ENCODE measurements around the gene GAPDH.
"Not testable (repeated sequence)": the region's sequence is repeated elsewhere in the genome, so short reads cannot be mapped to it uniquely, and the experiment has no call there.

GAPDH gene

DNA sequence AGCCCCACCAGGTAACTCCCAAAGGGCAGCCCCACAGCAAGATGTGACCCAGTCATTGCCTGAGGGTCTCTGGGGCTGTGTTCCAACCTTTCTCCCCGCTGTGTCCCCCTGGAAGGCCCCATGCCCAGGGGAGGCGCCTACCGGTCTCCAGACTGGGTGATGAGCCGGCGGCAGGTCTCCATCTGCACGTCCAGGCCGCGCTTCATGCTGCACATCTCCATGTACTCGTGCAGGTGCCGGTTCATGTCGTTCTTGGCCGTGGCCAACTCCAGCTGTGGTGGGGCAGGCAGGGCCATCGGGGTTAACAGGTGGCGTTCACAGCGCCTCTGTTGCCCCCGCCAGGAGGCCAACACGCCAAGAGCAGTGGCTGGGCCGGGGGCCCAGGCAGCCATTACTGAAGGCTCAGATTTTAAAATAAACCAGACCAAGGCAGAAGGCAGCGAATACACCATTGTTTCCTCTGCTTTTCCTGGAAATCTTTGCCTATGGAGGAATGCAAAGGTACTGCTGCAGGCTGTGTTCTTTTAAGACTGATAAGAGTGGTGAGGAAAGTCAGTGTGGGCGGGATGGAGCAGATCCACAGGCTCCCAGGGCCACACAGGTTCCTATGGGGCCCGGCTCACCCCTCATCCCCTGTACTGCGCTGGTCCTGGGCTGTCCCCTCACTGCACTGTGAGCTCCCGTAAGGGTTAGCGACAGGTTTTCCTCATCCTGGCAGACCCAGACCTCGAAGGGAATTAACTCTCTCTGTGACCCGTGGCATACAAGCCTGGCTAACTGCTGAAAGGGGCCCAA, 7.3 kb downstream of the GAPDH start:
- in situ Hi-C loops (cut with HindIII; ENCODE audit: low sequenced_read_pairs), result no loop called here

DNA sequence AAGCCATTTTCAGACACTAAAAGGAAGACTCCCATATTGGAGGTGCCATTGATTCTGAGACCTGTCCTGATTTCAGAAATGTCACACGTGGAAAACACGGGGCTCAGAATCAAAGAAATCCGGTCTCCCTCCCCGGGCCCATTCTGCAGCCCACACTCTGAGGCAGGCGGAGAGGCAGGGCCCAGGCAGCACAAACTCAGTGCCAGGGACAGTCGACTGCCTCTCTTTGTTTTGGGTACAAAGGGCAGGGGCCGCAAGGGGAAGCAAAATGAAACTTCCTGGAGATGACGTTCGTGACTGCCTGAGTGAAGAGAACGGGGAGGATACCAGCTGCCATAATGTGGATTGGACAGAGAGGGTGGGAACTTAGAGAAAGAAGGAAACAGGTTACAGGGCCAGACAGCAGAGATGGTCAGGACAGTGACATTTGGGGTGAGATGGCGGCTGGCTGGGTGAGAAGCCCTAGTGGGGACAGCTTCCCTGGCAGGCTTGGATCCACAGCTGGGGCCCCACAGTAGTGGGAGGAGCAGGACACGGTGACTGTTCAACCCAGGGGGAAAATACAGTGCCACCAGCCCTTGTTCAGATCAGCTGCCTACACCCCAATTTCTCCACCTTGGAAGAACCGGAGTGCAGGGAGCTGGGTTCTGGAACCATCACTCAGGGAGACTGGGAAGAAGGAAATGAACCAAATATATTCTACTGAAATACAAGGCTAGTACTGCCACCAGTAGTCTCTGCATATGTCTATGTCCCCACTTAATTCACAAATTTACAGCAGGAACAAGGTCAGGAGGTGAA, 8.1 kb downstream of the GAPDH start:
- in situ Hi-C loops (cut with HindIII; ENCODE audit: low sequenced_read_pairs), result no loop called here

DNA sequence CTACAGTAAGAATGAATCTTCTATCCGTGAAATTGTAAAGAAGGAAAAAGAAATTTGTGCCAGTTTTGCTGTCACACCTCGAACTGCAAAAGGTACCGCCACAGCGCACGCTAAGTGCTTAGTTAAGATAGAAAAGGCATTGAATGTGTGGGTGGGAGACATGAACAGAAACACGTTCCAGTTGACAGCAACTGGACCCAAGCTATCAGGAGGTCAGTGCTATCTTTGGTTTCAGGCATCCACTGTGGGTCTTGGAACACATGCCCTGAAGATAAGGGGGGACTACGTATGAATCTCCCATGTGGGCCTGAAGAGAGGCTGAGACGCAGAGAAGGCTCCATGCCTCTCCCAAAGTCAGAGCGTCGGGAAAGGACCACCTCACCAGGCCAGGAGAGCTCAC, 11.7 kb downstream of the GAPDH start:
- in situ Hi-C loops (cut with HindIII; ENCODE audit: low sequenced_read_pairs), result no loop called here

DNA sequence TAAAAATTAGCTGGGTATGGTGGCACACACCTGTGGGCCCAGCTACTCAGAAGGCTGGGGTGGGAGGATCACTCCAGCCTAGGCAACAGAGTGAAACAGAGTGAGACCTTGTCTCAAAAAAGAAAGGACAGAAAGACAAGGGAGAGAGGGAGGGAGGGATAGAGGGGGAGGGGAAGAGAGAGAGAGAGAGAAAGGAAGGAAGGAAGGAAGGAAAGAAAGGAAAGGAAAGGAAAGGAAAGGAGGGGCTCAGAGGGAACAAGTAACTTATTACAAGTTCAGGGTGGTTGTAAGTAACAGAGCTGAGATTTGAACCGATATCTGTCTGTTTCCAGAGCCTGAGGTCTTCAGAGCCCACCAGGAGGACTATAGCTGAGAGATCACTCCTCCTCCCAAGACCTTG, 13.2 kb downstream of the GAPDH start:
- in situ Hi-C loops (cut with HindIII; ENCODE audit: low sequenced_read_pairs), result no loop called here

- in situ Hi-C loops (cut with HindIII; ENCODE audit: low sequenced_read_pairs), result no loop called here
These were observed 13.7 kb downstream of the GAPDH start for GRCh38 chr12:6547987-6548386.

GRCh38 chr12:6548556-6548955, 14.2 kb downstream of the GAPDH start:
- in situ Hi-C loops (cut with HindIII; ENCODE audit: low sequenced_read_pairs), result no loop called here

- in situ Hi-C loops (cut with HindIII; ENCODE audit: low sequenced_read_pairs), result no loop called here
These were observed 14.8 kb downstream of the GAPDH start for GRCh38 chr12:6548966-6549683.

DNA sequence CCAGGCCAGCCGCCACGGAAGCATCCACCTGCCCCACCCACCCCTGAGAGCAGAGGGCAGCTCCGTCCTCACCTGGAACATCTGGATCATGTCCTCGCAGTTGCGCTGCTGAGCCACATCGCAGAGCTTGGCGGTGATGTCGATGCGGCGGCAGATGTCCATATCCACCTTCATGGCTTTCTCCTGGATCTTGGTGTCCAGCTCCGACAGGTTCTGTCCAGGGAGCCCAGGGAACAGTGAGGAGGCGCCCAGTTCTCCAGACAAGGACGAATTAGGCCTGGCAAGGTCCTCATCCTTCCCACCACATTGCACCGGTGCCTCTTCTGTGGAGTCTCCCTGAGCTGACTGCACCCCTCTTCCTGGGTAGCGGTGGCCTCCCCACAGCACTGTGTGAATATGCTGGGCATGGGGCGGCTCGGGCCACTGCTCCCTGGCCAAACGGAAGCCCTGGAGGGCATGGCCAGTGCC, 15.4 kb downstream of the GAPDH start:
- in situ Hi-C loops (cut with HindIII; ENCODE audit: low sequenced_read_pairs), result no loop called here

- in situ Hi-C loops (cut with HindIII; ENCODE audit: low sequenced_read_pairs), result no loop called here
These were observed 16.2 kb downstream of the GAPDH start for GRCh38 chr12:6550294-6551062.

GRCh38 chr12:6551063-6551461, 16.7 kb downstream of the GAPDH start:
- in situ Hi-C loops (cut with HindIII; ENCODE audit: low sequenced_read_pairs), result no loop called here

DNA sequence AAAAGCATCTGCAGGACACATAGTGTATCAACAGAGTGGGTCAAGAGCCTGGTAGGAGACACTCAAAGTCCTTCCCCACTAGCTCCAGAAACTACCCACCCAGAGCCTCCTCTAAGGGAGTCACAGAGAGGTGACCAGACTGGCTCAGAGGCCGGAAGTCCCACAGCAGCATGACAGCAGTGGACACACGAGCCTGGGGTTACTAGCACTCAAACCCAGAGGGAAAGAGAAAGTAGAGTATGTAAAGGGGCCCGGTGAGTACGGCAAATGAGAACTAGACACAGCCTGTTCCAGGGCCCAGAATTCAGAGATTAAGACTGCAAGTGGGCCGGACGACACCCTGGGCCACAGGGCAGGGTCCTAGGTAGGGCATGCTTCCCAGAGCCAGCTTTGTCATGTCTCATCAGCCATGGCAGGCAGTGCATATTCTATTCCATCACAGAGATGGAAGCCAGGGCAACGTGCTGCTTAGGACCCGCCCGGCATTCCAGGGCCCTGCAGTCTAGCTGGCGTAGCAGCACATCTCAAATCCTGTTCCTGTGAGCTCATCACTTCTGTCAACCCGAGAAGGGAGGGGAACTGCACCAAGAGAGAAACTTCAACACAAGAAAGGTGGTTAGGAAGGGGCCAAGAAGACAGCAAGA, 17.3 kb downstream of the GAPDH start:
- in situ Hi-C loops (cut with HindIII; ENCODE audit: low sequenced_read_pairs), result no loop called here

- in situ Hi-C loops (cut with HindIII; ENCODE audit: low sequenced_read_pairs), result no loop called here
These were observed 17.8 kb downstream of the GAPDH start for GRCh38 chr12:6552140-6552551.

DNA sequence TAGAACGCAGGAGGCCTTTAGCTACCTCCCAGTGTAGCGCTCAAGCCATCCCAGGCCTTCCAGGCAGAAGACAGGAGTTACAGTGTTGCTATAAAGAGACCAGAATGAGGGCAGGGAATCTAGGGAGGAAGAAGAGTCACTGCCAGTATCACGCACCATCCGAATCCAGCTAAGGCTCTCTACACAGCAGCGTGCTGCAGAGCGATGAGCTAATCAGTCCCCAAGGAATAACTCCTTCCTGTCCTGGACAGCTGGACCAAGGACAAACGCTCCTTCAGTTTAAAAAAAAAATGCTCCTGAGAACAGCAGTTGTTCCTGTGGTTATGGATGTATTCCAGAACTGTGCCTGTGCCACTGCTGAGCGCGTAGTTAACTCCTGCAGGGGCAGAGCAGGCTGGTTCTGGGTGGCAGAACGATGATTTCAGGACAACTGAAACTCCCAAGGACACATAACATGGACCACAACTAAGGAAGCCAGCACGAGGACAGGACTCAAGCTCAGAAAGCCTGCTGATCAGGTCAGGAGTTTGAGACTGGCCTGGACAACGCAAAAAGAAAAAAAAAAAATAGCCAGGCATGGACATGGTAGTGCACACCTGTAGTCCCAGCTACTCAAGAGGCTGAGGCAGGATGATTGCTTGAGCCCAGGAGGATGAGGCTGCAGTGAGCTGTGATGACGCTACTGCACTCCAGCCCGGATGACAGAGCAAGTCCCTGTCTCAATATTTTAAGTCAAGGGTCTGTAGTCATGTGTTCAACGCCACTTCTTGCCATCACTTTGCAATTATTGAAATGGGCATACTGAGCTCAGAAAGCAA, 18.9 kb downstream of the GAPDH start:
- in situ Hi-C loops (cut with HindIII; ENCODE audit: low sequenced_read_pairs), result no loop called here

- in situ Hi-C loops (cut with HindIII; ENCODE audit: low sequenced_read_pairs), result no loop called here
These were observed 20.1 kb downstream of the GAPDH start for GRCh38 chr12:6554168-6555017.

GRCh38 chr12:6555018-6555691, 20.8 kb downstream of the GAPDH start:
- in situ Hi-C loops (cut with HindIII; ENCODE audit: low sequenced_read_pairs), result no loop called here

- in situ Hi-C loops (cut with HindIII; ENCODE audit: low sequenced_read_pairs), result not testable (repeated sequence)
These were observed 22.1 kb downstream of the GAPDH start for GRCh38 chr12:6556496-6556817.

DNA sequence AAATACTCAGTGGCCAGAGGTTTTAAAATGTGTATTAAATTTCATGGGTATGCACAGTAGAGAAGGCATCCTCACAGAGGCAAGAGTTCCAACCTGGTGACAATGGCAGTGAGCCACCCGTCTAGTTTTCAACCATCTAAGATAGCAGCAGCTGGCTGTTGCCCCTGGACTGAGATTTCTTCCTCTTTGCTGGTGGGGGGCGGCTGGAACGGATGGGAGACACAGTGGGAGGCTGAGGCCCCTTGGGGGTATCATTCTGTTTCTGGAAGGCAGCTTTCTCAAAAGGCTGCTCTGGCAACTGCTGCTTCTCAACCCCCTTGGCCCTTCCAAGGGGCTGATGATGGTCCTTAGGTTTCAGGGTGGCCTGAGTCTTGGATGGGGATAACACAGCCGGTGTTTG, 22.5 kb downstream of the GAPDH start:
- in situ Hi-C loops (cut with HindIII; ENCODE audit: low sequenced_read_pairs), result no loop called here

All from DLD1 (cell line).